SK-N-SH (cell line): Measurements from ENCODE around the gene HECW1. TPM values are rescaled to one million over a fixed set of nuclear protein-coding genes. Genes with fewer than 3 reads are reported as not detected.

ENCODE experiments used
- CTCF ChIA-PET: fragments of 300-600, 350-600 bp; formaldehyde crosslinking; extraction: SDS; loops from one replicate; lab custom pipeline; 2021; lab: Yijun Ruan, JAX
- POLR2A ChIA-PET: fragments of 350-600 bp; sonication (Branson Sonifier 250); formaldehyde crosslinking; extraction: SDS; loops from one replicate; lab custom pipeline; 2020; ENCODE audit warnings: antibody characterized with exemption, inconsistent platforms; lab: Yijun Ruan, JAX
- DNase-seq: peaks from one replicate; pipeline ENCODE4 v3.0.0; 2012
- H2AFZ ChIP-seq: fragments of 200-600 bp; sonication (generic); 2 replicates; pipeline ENCODE4 v1.8.1; 2016; ENCODE audit warnings: antibody characterized with exemption, mild to moderate bottlenecking, low read depth
- H3F3A ChIP-seq: fragments of 200-600 bp; sonication (generic); replicated peaks from 2 replicates; pipeline ENCODE3; 2016; ENCODE audit warnings: antibody characterized with exemption, mild to moderate bottlenecking; ENCODE audit not compliant: insufficient read depth
- H3K27ac ChIP-seq, 2 experiments: fragments of 200-500 bp in 1 of 2; fragments of 200-600 bp in 1 of 2; sonication (Bioruptor generic) in 1 of 2; sonication (generic), shearing (Covaris generic) in 1 of 2; 2 replicates each; pipeline versions ENCODE4 v1.5.1 to v1.6.1; 2014 to 2016; ENCODE audit warnings: low read depth in 2 of 2, inconsistent platforms in 1 of 2, low read length in 1 of 2, mild to moderate bottlenecking in 1 of 2, mixed read lengths in 1 of 2
- H3K27me3 ChIP-seq: fragments of 200-600 bp; sonication (generic), shearing (Covaris generic); 2 replicates; pipeline ENCODE4 v1.6.1; 2016; ENCODE audit warnings: mixed run types; ENCODE audit not compliant: insufficient read depth
- H3K36me3 ChIP-seq, 2 experiments: fragments of 200-500 bp in 1 of 2; fragments of 200-600 bp in 1 of 2; sonication (Bioruptor generic) in 1 of 2; sonication (generic) in 1 of 2; replicated peaks in 1 of 2; 2 replicates each; pipeline versions ENCODE3 to v1.5.1; 2014 to 2016; ENCODE audit warnings: low read length in 1 of 2, mild to moderate bottlenecking in 1 of 2; ENCODE audit not compliant: insufficient read depth in 2 of 2, control insufficient read depth in 1 of 2
- H3K4me1 ChIP-seq, 2 experiments: fragments of 200-500 bp in 1 of 2; fragments of 200-600 bp in 1 of 2; sonication (Bioruptor generic) in 1 of 2; sonication (generic), shearing (Covaris generic) in 1 of 2; 2 replicates each; pipeline versions ENCODE4 v1.5.1 to v1.6.1; 2014 to 2016; ENCODE audit warnings: low read depth in 1 of 2, low read length in 1 of 2, mixed run types in 1 of 2; ENCODE audit not compliant: insufficient read depth in 2 of 2, control insufficient read depth in 1 of 2
- H3K4me2 ChIP-seq: fragments of 200-600 bp; sonication (generic), shearing (Covaris generic); 2 replicates; pipeline ENCODE4 v1.6.1; 2017; ENCODE audit warnings: mixed run types
- H3K4me3 ChIP-seq, 2 experiments: fragments of 200-500 bp in 1 of 2; fragments of 200-600 bp in 1 of 2; sonication (Bioruptor generic) in 1 of 2; sonication (generic), shearing (Covaris generic) in 1 of 2; 2 replicates each; pipeline versions ENCODE4 v1.5.1 to v1.8.1; 2014 to 2016; ENCODE audit warnings: low read depth in 2 of 2, inconsistent platforms in 1 of 2, low read length in 1 of 2, mild to moderate bottlenecking in 1 of 2, mixed read lengths in 1 of 2, moderate library complexity in 1 of 2
- H3K79me2 ChIP-seq: fragments of 200-600 bp; sonication (generic); 2 replicates; pipeline ENCODE4 v1.8.1; 2017; ENCODE audit warnings: mild to moderate bottlenecking; ENCODE audit not compliant: insufficient read depth
- H3K9ac ChIP-seq: fragments of 200-600 bp; sonication (generic); 2 replicates; pipeline ENCODE4 v1.6.1; 2017; ENCODE audit warnings: mixed run types
- H3K9me2 ChIP-seq: fragments of 200-600 bp; sonication (generic); 2 replicates; pipeline ENCODE4 v1.6.1; 2017; ENCODE audit warnings: mixed run types
- H3K9me3 ChIP-seq: fragments of 200-600 bp; sonication (generic); 2 replicates; pipeline ENCODE4 v1.6.1; 2017; ENCODE audit warnings: mixed run types, mild to moderate bottlenecking, moderate library complexity
- H4K20me1 ChIP-seq: fragments of 200-600 bp; sonication (generic); 2 replicates; pipeline ENCODE4 v1.6.1; 2017; ENCODE audit warnings: mild to moderate bottlenecking, mixed run types; ENCODE audit not compliant: insufficient read depth
- CTCF ChIP-seq: fragments of 200-600 bp; sonication (generic); IDR thresholded peaks from 2 replicates; pipeline ENCODE4 v1.6.1; 2017; ENCODE audit warnings: antibody characterized with exemption, mild to moderate bottlenecking, moderate library complexity
- ELF1 ChIP-seq: IDR thresholded peaks from 2 replicates; pipeline ENCODE4 v1.4.0; 2012
- EP300 ChIP-seq, 2 experiments: IDR thresholded peaks; 2 replicates each; pipeline versions ENCODE4 v1.4.0 to v1.6.1; 2012; ENCODE audit warnings: borderline replicate concordance in 1 of 2, low read depth in 1 of 2, low read length in 1 of 2
- EZH2phosphoT487 ChIP-seq: fragments of 200-600 bp; sonication (generic); IDR thresholded peaks from 2 replicates; pipeline ENCODE4 v1.6.1; 2017; ENCODE audit warnings: low read depth, mixed run types, mild to moderate bottlenecking, antibody characterized with exemption, moderate library complexity, borderline replicate concordance
- GABPA ChIP-seq: IDR thresholded peaks from 2 replicates; pipeline ENCODE4 v1.4.0; 2012; ENCODE audit warnings: low read depth, mild to moderate bottlenecking
- GATA2 ChIP-seq: sonication (generic); formaldehyde crosslinking; IDR thresholded peaks from 2 replicates; pipeline ENCODE4 v1.5.0; 2020; ENCODE audit warnings: mild to moderate bottlenecking, missing genetic modification reagents
- IRF3 ChIP-seq: fragments of 150-350 bp; IDR thresholded peaks from 2 replicates; pipeline ENCODE4 v1.6.1; 2016; ENCODE audit warnings: mild to moderate bottlenecking, low read depth, low read length
- MXI1 ChIP-seq: IDR thresholded peaks from 2 replicates; pipeline ENCODE4 v1.6.1; 2012; ENCODE audit warnings: mild to moderate bottlenecking, low read depth, low read length, improper control_type of control experiment
- NFIC ChIP-seq: IDR thresholded peaks from 2 replicates; pipeline ENCODE4 v1.4.0; 2012; ENCODE audit warnings: borderline replicate concordance
- PBX3 ChIP-seq: IDR thresholded peaks from 2 replicates; pipeline ENCODE4; 2012
- POLR2AphosphoS5 ChIP-seq: IDR thresholded peaks from 2 replicates; pipeline ENCODE4 v1.6.1; 2012; ENCODE audit warnings: low read depth, low read length
- RAD21 ChIP-seq: IDR thresholded peaks from 2 replicates; pipeline ENCODE4 v1.6.1; 2012; ENCODE audit warnings: mild to moderate bottlenecking, low read length
- RFX5 ChIP-seq: IDR thresholded peaks from 2 replicates; pipeline ENCODE4 v1.6.1; 2012; ENCODE audit warnings: mild to moderate bottlenecking, improper control_type of control experiment, low read length
- RXRA ChIP-seq: IDR thresholded peaks from 2 replicates; pipeline ENCODE4 v1.4.0; 2012; ENCODE audit warnings: low read depth, mild to moderate bottlenecking, borderline replicate concordance
- SMC3 ChIP-seq: IDR thresholded peaks from 2 replicates; pipeline ENCODE4 v1.6.1; 2012; ENCODE audit warnings: low read depth, low read length, improper control_type of control experiment
- TAF1 ChIP-seq: IDR thresholded peaks from 2 replicates; pipeline ENCODE4 v1.6.1; 2012; ENCODE audit warnings: low read depth, mild to moderate bottlenecking, low read length, moderate library complexity, borderline replicate concordance
- TCF12 ChIP-seq: IDR thresholded peaks from 2 replicates; pipeline ENCODE4 v1.4.0; 2012
- TEAD4 ChIP-seq: IDR thresholded peaks from 2 replicates; pipeline ENCODE4 v1.4.0; 2012; ENCODE audit warnings: mild to moderate bottlenecking, borderline replicate concordance; ENCODE audit not compliant: insufficient read depth
- YY1 ChIP-seq: IDR thresholded peaks from 2 replicates; pipeline ENCODE4 v1.4.0; 2012; ENCODE audit warnings: low read depth, mild to moderate bottlenecking
- ZBTB33 ChIP-seq: IDR thresholded peaks from 2 replicates; pipeline ENCODE4 v1.4.0; 2012; ENCODE audit warnings: low read depth, borderline replicate concordance
- WGBS: methylation state at CpG from one replicate; pipeline ENCODE4 v1.1.6; 2017; ENCODE audit warnings: low lambda C conversion rate; 5-methylcytosine and 5-hydroxymethylcytosine counted together
- polyA plus RNA-seq, 3 experiments: library from polyadenylated mRNA; depleted of rRNA; stranded (reverse); fragments of >200 nt; gene quantifications; 2 replicates each; pipeline ENCODE4 v1.2.3, GENCODE V29; 2012

Gene HECW1
- polyA plus RNA-seq, 1 of the 3 experiments (the other 2 are of a cell fraction): not detected

GRCh38 chr7:43438897-43439479 is 326.5 kb downstream of the HECW1 start (continued):
- TF ChIP-seq EZH2phosphoT487 (no peak), IRF3 (no peak)

- DNase-seq: peak; percentile 76
- ChIA-PET POLR2A (no interaction called here), CTCF (interaction anchor here (0.6 to 9.9 kb wide), 29 partner anchors 9 to 499 kb away, joined by 3 to 79 read pairs (median 4); partner anchors contain the start of gene STK17A)
- H3K4me1 ChIP-seq: peaks cover 0 to 5% of the 10 kb centered on the region in 2 experiments; a peak in 2 of 4 replicates
- no peaks in the 10 kb centered on the region for H3K79me2 ChIP-seq
- H3K9ac ChIP-seq: no peak overlapping the region
- peak; percentile 40 for TF ChIP-seq SMC3
- TF ChIP-seq ZBTB33: no peak
- no peak for TF ChIP-seq ELF1
- no peak for TF ChIP-seq POLR2AphosphoS5
- no peak for TF ChIP-seq GABPA
- no peak for TF ChIP-seq TAF1
- no peak for TF ChIP-seq RFX5
- TF ChIP-seq EP300 (IDR thresholded peaks at IDR 0.05; ENCODE audit: borderline replicate concordance in 1 of 2, low read depth in 1 of 2, low read length in 1 of 2): no peak
- peak; percentile 56 for TF ChIP-seq RAD21
- no peak for TF ChIP-seq PBX3
- no peak for TF ChIP-seq RXRA
- TF ChIP-seq TCF12: no peak
- no peak for TF ChIP-seq EZH2phosphoT487
- no peak for TF ChIP-seq NFIC
- no peak for TF ChIP-seq IRF3
- TF ChIP-seq CTCF: peak; percentile 89
- no peak for TF ChIP-seq MXI1
- TF ChIP-seq TEAD4: no peak
- no peak for TF ChIP-seq YY1
- no peak for TF ChIP-seq GATA2 (CRISPR knock-in tag)
- no peaks in the 10 kb centered on the region for H3F3A ChIP-seq
- no peak overlapping the region for H3K4me2 ChIP-seq
- H3K4me3 ChIP-seq: no peak overlapping the region
- no peaks in the 10 kb centered on the region for H3K9me2 ChIP-seq
- H3K9me3 ChIP-seq: no peaks in the 10 kb centered on the region
- H3K27ac ChIP-seq: no peak overlapping the region
- H3K27me3 ChIP-seq: no peaks in the 10 kb centered on the region; the same call in 1 of the 2 replicates
- H3K36me3 ChIP-seq: no peaks in the 10 kb centered on the region
- no peak overlapping the region for H2AFZ ChIP-seq
- no peaks in the 10 kb centered on the region for H4K20me1 ChIP-seq
- WGBS: 59% methylated on average over 15 of the region's 15 CpGs
Measured at GRCh38 chr7:43439631-43440401, 327.4 kb downstream of the HECW1 start.
